Peyer's patch (tissue), 4 donors: ENCODE measurements around the gene ANKMY1. TPM values are rescaled to one million over a fixed set of nuclear protein-coding genes. Genes with fewer than 3 reads are reported as not detected.

Experiments
- DNase-seq, 3 donors: peaks; one replicate each; pipeline ENCODE4 v3.0.0-alpha.2; 2017 to 2019
- H3K27ac ChIP-seq, 4 donors: fragments of 200-600 bp; sonication (generic); one replicate each; pipeline ENCODE4 v1.5.1; 2016 to 2019
- H3K27me3 ChIP-seq, 2 donors: fragments of 200-600 bp; sonication (generic); one replicate each; pipeline ENCODE4 v1.5.1; 2019
- H3K36me3 ChIP-seq, 3 donors: fragments of 200-600 bp; sonication (generic); one replicate each; pipeline ENCODE4 v1.5.1; 2016 to 2019
- H3K4me1 ChIP-seq, 4 donors: fragments of 200-600 bp; sonication (generic); one replicate each; pipeline ENCODE4 v1.5.1; 2016 to 2019
- H3K4me3 ChIP-seq, 4 donors: fragments of 200-600 bp; sonication (generic); 1 replicate in 3 of 4; 2 replicates in 1 of 4; pipeline ENCODE4 v1.5.1; 2016 to 2019; ENCODE audit warnings: mild to moderate bottlenecking in 1 of 4
- H3K9me3 ChIP-seq, 4 donors: fragments of 200-600 bp; sonication (generic); one replicate each; pipeline ENCODE4 v1.5.1; 2016 to 2019; ENCODE audit warnings: mild to moderate bottlenecking in 1 of 4
- CTCF ChIP-seq, 6 experiments: fragments of 450-650 bp in 4 of 6; fragments of 200-600 bp in 2 of 6; sonication (generic) in 1 of 6; IDR thresholded peaks; one replicate each; pipeline ENCODE4 v1.5.1; 2017 to 2019; ENCODE audit warnings: antibody characterized with exemption in 6 of 6, mild to moderate bottlenecking in 3 of 6, moderate library complexity in 1 of 6
- POLR2A ChIP-seq, 2 donors: fragments of 450-650 bp; IDR thresholded peaks; one replicate each; pipeline ENCODE4 v1.5.1; 2017; ENCODE audit warnings: antibody characterized with exemption in 2 of 2, mild to moderate bottlenecking in 2 of 2, moderate library complexity in 2 of 2
- total RNA-seq, 4 donors: library from RNA; depleted of rRNA; stranded (reverse); fragments of >200 nt; gene quantifications; one replicate each; pipeline ENCODE4 v1.1.0, GENCODE V29; 2016

Gene ANKMY1
- total RNA-seq, 4 donors from 2014 or later, result 27.8 to 89.1 (median 40.1) TPM

DNA sequence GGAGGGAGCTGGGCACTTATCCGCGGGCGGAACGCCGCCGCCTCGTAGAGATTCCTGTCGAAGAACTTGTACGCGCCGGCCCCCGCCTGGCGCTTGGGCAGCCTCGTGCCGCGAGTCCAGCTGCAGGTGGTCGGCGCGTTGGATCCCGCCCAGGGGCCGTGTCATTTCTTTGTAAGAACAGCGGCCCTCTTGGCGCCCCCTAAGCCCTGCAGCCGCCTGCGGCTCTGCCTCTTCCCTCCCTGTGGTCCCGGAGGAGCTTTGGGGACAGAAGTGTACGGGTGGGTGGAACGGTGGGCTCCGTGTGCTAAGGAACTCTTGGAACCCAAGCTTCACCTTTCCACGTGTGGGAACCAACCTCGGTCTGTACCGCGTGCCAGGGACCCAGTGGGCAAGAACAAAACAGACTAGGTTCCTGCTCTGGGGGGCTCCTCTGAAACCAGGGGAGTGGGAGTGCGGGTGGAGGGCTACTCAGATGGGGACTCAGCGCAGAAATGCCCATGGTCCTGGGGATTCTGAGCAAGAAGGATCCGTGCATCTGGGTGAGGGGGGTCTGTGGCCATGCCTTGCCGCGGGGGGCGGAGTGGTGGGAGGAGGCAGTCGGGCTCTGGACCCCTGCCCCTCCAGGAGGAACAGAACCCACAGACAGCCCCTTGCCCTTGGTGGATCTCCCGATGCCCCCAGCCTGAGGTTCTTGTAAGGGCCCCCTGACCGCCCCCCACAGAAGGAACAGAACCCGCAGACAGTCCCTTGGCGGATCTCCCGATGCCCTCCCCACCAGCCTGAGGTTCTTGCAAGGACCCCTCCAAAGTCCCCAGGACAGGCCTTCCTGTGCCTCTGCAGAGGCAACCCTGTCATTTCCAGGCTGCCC is 120.9 kb downstream of the ANKMY1 start:
- no peaks in the 10 kb centered on the region for H3K9me3 ChIP-seq
- H3K4me3 ChIP-seq, result peak overlapping the region; percentile 60 to 92 (median 76)
- TF ChIP-seq CTCF (IDR thresholded peaks at IDR 0.05) (no peak), POLR2A (IDR thresholded peaks at IDR 0.05) (no peak)
- peak in 1 of 3 donors; percentile 47 for DNase-seq
- no peaks in the 10 kb centered on the region for H3K36me3 ChIP-seq
- peaks cover 3 to 30% (median 8%) of the 10 kb centered on the region in 4 donors for H3K4me1 ChIP-seq
- peak overlapping the region in 1 of 4 donors; percentile 86 for H3K27ac ChIP-seq
- H3K27me3 ChIP-seq, result peaks cover 0 to 7% of the 10 kb centered on the region in 2 donors

GRCh38 chr2:240435948-240436682 is 121.7 kb downstream of the ANKMY1 start:
- Histone ChIP-seq H3K4me1 (peaks cover 3 to 30% (median 8%) of the 10 kb centered on the region in 4 donors), H3K27ac (peak overlapping the region; percentile 69 to 88 (median 81))

GRCh38 chr2:240435457-240435947 is 122.3 kb downstream of the ANKMY1 start, which contains the start of gene GPC1:
GPC1 (plus strand) TSS chr2:240435663; CDS start chr2:240435919, 256 bp downstream.
- peak; percentile 64 to 77 (median 70) for DNase-seq
- H3K36me3 ChIP-seq, result no peaks in the 10 kb centered on the region
- TF ChIP-seq POLR2A (IDR thresholded peaks at IDR 0.05), result no peak
- peak in 1 of 6 experiments; percentile 2 for TF ChIP-seq CTCF (IDR thresholded peaks at IDR 0.05)
- H3K27me3 ChIP-seq, result peaks cover 0 to 7% of the 10 kb centered on the region in 2 donors
- peaks cover 3 to 30% (median 8%) of the 10 kb centered on the region in 4 donors for H3K4me1 ChIP-seq
- peak within 1 kb of the TSS; percentile 69 to 88 (median 81) for H3K27ac ChIP-seq
- H3K9me3 ChIP-seq, result no peaks in the 10 kb centered on the region
- peak within 1 kb of the TSS; percentile 60 to 92 (median 76) for H3K4me3 ChIP-seq

More at GRCh38 chr2:240435948-240436682, 121.7 kb downstream of the ANKMY1 start:
- H3K4me3 ChIP-seq, result peak overlapping the region; percentile 60 to 92 (median 76)
- DNase-seq, result peak in 1 of 3 donors; percentile 57
- no peaks in the 10 kb centered on the region for H3K9me3 ChIP-seq
- H3K27me3 ChIP-seq, result peaks cover 0 to 7% of the 10 kb centered on the region in 2 donors
- no peaks in the 10 kb centered on the region for H3K36me3 ChIP-seq
- TF ChIP-seq CTCF (IDR thresholded peaks at IDR 0.05) (no peak), POLR2A (IDR thresholded peaks at IDR 0.05) (no peak)

GRCh38 chr2:240434728-240435456 is 122.9 kb downstream of the ANKMY1 start:
- no peak for TF ChIP-seq POLR2A (IDR thresholded peaks at IDR 0.05)
- no peak for TF ChIP-seq CTCF (IDR thresholded peaks at IDR 0.05)
- Histone ChIP-seq H3K4me3 (peak overlapping the region; percentile 60 to 92 (median 76)), H3K9me3 (no peaks in the 10 kb centered on the region), H3K27me3 (peaks cover 0 to 7% of the 10 kb centered on the region in 2 donors), H3K36me3 (no peaks in the 10 kb centered on the region), H3K27ac (peak overlapping the region; percentile 69 to 88 (median 81)), H3K4me1 (peaks cover 3 to 30% (median 8%) of the 10 kb centered on the region in 4 donors)
- peak; percentile 84 to 95 (median 89) for DNase-seq
